Measurements from ENCODE around the gene HIVEP2.

Gene HIVEP2

GRCh38 chr6:142850679-142851423 lies 94.1 kb downstream of the HIVEP2 start:
- Histone ChIP-seq H3K18ac (ENCODE audit: low read length) (no peak overlapping the region), H3K27ac (ENCODE audit: low read depth, low read length) (no peak overlapping the region), H3K79me1 (ENCODE audit: low read length) (no peaks in the 10 kb centered on the region), H3K4me2 (ENCODE audit: low read length) (no peak overlapping the region), H3K9ac (ENCODE audit: low read length) (no peak overlapping the region), H4K5ac (ENCODE audit: low read length) (no peak overlapping the region), H2AK5ac (ENCODE audit: low read length) (no peak overlapping the region), H2BK15ac (replicated peaks; ENCODE audit: low read depth) (no peak overlapping the region), H3K23ac (ENCODE audit: low read length) (no peak overlapping the region), H3K56ac (ENCODE audit: low read length) (no peak overlapping the region), H3K27me3 (ENCODE audit: insufficient read depth, low read length, poor library complexity) (no peaks in the 10 kb centered on the region), H3K4me1 (ENCODE audit: control insufficient read depth, low read depth, low read length) (peaks cover 5% of the 10 kb centered on the region), H3K4me3 (ENCODE audit: low read length) (no peak overlapping the region), H3K4ac (ENCODE audit: low read depth, low read length) (no peak overlapping the region), H2BK5ac (ENCODE audit: low read length) (no peak overlapping the region), H3K79me2 (ENCODE audit: control insufficient read depth, insufficient read depth, low read length) (no peaks in the 10 kb centered on the region), H2BK120ac (ENCODE audit: low read depth, low read length) (no peak overlapping the region), H4K8ac (ENCODE audit: low read depth, low read length) (no peak overlapping the region), H3K36me3 (ENCODE audit: control insufficient read depth, insufficient read depth, low read length) (no peaks in the 10 kb centered on the region)
- no peak for DNase-seq
- no CpG with 5 or more reads among the region's 3 CpGs for WGBS (ENCODE audit: extremely low coverage, insufficient coverage, low lambda C conversion rate)

GRCh38 chr6:142848976-142849375 lies 96.0 kb downstream of the HIVEP2 start:
- no peak for DNase-seq
- Histone ChIP-seq H2BK5ac (ENCODE audit: low read length) (no peak overlapping the region), H3K79me2 (ENCODE audit: control insufficient read depth, insufficient read depth, low read length) (no peaks in the 10 kb centered on the region), H3K79me1 (ENCODE audit: low read length) (no peaks in the 10 kb centered on the region), H3K9ac (ENCODE audit: low read length) (no peak overlapping the region), H3K4ac (ENCODE audit: low read depth, low read length) (no peak overlapping the region), H3K36me3 (ENCODE audit: control insufficient read depth, insufficient read depth, low read length) (no peaks in the 10 kb centered on the region), H3K4me1 (ENCODE audit: control insufficient read depth, low read depth, low read length) (peaks cover 7% of the 10 kb centered on the region), H2BK120ac (ENCODE audit: low read depth, low read length) (no peak overlapping the region), H3K56ac (ENCODE audit: low read length) (no peak overlapping the region), H2BK15ac (replicated peaks; ENCODE audit: low read depth) (no peak overlapping the region), H3K27ac (ENCODE audit: low read depth, low read length) (no peak overlapping the region), H3K4me3 (ENCODE audit: low read length) (no peak overlapping the region), H3K23ac (ENCODE audit: low read length) (no peak overlapping the region), H3K18ac (ENCODE audit: low read length) (no peak overlapping the region), H4K5ac (ENCODE audit: low read length) (no peak overlapping the region), H3K27me3 (ENCODE audit: insufficient read depth, low read length, poor library complexity) (no peaks in the 10 kb centered on the region), H2AK5ac (ENCODE audit: low read length) (no peak overlapping the region), H3K4me2 (ENCODE audit: low read length) (no peak overlapping the region), H4K8ac (ENCODE audit: low read depth, low read length) (no peak overlapping the region)
- no CpG with 5 or more reads among the region's 3 CpGs for whole genome bisulfite sequencing (ENCODE audit: extremely low coverage, insufficient coverage, low lambda C conversion rate)

- Histone ChIP-seq H3K4me3 (ENCODE audit: low read length) (no peak overlapping the region), H4K5ac (ENCODE audit: low read length) (no peak overlapping the region), H2BK15ac (replicated peaks; ENCODE audit: low read depth) (no peak overlapping the region), H2AK5ac (ENCODE audit: low read length) (no peak overlapping the region), H3K4me2 (ENCODE audit: low read length) (no peak overlapping the region), H3K27me3 (ENCODE audit: insufficient read depth, low read length, poor library complexity) (no peaks in the 10 kb centered on the region), H4K8ac (ENCODE audit: low read depth, low read length) (no peak overlapping the region), H3K23ac (ENCODE audit: low read length) (no peak overlapping the region), H3K36me3 (ENCODE audit: control insufficient read depth, insufficient read depth, low read length) (no peaks in the 10 kb centered on the region), H2BK5ac (ENCODE audit: low read length) (no peak overlapping the region), H3K9ac (ENCODE audit: low read length) (no peak overlapping the region), H3K79me2 (ENCODE audit: control insufficient read depth, insufficient read depth, low read length) (no peaks in the 10 kb centered on the region), H3K56ac (ENCODE audit: low read length) (no peak overlapping the region), H2BK120ac (ENCODE audit: low read depth, low read length) (no peak overlapping the region), H3K79me1 (ENCODE audit: low read length) (no peaks in the 10 kb centered on the region), H3K18ac (ENCODE audit: low read length) (no peak overlapping the region), H3K4me1 (ENCODE audit: control insufficient read depth, low read depth, low read length) (peaks cover 7% of the 10 kb centered on the region), H3K27ac (ENCODE audit: low read depth, low read length) (no peak overlapping the region), H3K4ac (ENCODE audit: low read depth, low read length) (no peak overlapping the region)
- DNase-seq = no peak
Measured at GRCh38 chr6:142848156-142848555, 96.8 kb downstream of the HIVEP2 start.

GRCh38 chr6:142846883-142847287 lies 98.1 kb downstream of the HIVEP2 start:
- Histone ChIP-seq H3K18ac (ENCODE audit: low read length) (peak overlapping the region; percentile 70), H3K23ac (ENCODE audit: low read length) (no peak overlapping the region), H3K4ac (ENCODE audit: low read depth, low read length) (peak overlapping the region; percentile 52), H3K56ac (ENCODE audit: low read length) (no peak overlapping the region), H3K4me3 (ENCODE audit: low read length) (no peak overlapping the region), H3K4me2 (ENCODE audit: low read length) (no peak overlapping the region), H3K79me2 (ENCODE audit: control insufficient read depth, insufficient read depth, low read length) (no peaks in the 10 kb centered on the region), H4K5ac (ENCODE audit: low read length) (no peak overlapping the region), H2BK15ac (replicated peaks; ENCODE audit: low read depth) (no peak overlapping the region), H4K8ac (ENCODE audit: low read depth, low read length) (no peak overlapping the region), H3K9ac (ENCODE audit: low read length) (no peak overlapping the region), H2BK120ac (ENCODE audit: low read depth, low read length) (peak overlapping the region; percentile 82), H2BK5ac (ENCODE audit: low read length) (peak overlapping the region; percentile 2), H3K27me3 (ENCODE audit: insufficient read depth, low read length, poor library complexity) (no peaks in the 10 kb centered on the region), H3K27ac (ENCODE audit: low read depth, low read length) (no peak overlapping the region), H3K36me3 (ENCODE audit: control insufficient read depth, insufficient read depth, low read length) (no peaks in the 10 kb centered on the region), H3K4me1 (ENCODE audit: control insufficient read depth, low read depth, low read length) (peaks cover 7% of the 10 kb centered on the region), H2AK5ac (ENCODE audit: low read length) (no peak overlapping the region), H3K79me1 (ENCODE audit: low read length) (no peaks in the 10 kb centered on the region)
- peak; percentile 75 for DNase-seq
- WGBS (ENCODE audit: extremely low coverage, insufficient coverage, low lambda C conversion rate) = no CpG with 5 or more reads among the region's 5 CpGs

GRCh38 chr6:142846459-142846831 lies 98.5 kb downstream of the HIVEP2 start:
- DNase-seq = peak; percentile 43
- Histone ChIP-seq H4K5ac (ENCODE audit: low read length) (no peak overlapping the region), H3K4me1 (ENCODE audit: control insufficient read depth, low read depth, low read length) (peaks cover 7% of the 10 kb centered on the region), H3K4me3 (ENCODE audit: low read length) (no peak overlapping the region), H3K36me3 (ENCODE audit: control insufficient read depth, insufficient read depth, low read length) (no peaks in the 10 kb centered on the region), H3K27me3 (ENCODE audit: insufficient read depth, low read length, poor library complexity) (no peaks in the 10 kb centered on the region), H4K8ac (ENCODE audit: low read depth, low read length) (no peak overlapping the region), H3K9ac (ENCODE audit: low read length) (no peak overlapping the region), H2BK5ac (ENCODE audit: low read length) (peak overlapping the region; percentile 2), H3K56ac (ENCODE audit: low read length) (no peak overlapping the region), H3K79me1 (ENCODE audit: low read length) (no peaks in the 10 kb centered on the region), H2BK15ac (replicated peaks; ENCODE audit: low read depth) (peak overlapping the region; percentile 79), H3K27ac (ENCODE audit: low read depth, low read length) (peak overlapping the region; percentile 25), H3K4me2 (ENCODE audit: low read length) (no peak overlapping the region), H3K23ac (ENCODE audit: low read length) (no peak overlapping the region), H2BK120ac (ENCODE audit: low read depth, low read length) (peak overlapping the region; percentile 82), H3K79me2 (ENCODE audit: control insufficient read depth, insufficient read depth, low read length) (no peaks in the 10 kb centered on the region), H3K4ac (ENCODE audit: low read depth, low read length) (no peak overlapping the region), H2AK5ac (ENCODE audit: low read length) (no peak overlapping the region), H3K18ac (ENCODE audit: low read length) (peak overlapping the region; percentile 70)
- WGBS (ENCODE audit: extremely low coverage, insufficient coverage, low lambda C conversion rate) = no CpG with 5 or more reads among the region's 2 CpGs
